H1 (cell line): ENCODE measurements around the gene SEC14L6. TPM values are rescaled to one million over a fixed set of nuclear protein-coding genes. Genes with fewer than 3 reads are reported as not detected.
A peak's percentile ranks its signal among the peaks of the same experiment; 100 is the strongest.
"Not testable (repeated sequence)": the region's sequence is repeated elsewhere in the genome, so short reads cannot be mapped to it uniquely, and the experiment has no call there.

Experiments
- CTCF ChIA-PET: fragments of 300-600 bp; sonication (Branson Sonifier 250); formaldehyde crosslinking; loops from one replicate; lab custom pipeline; 2021; ENCODE audit not compliant: partially characterized antibody; lab: Charles Lee
- POLR2A ChIA-PET: fragments of 300-600 bp; sonication (Branson Sonifier 250); formaldehyde crosslinking; loops from one replicate; lab custom pipeline; 2021; ENCODE audit warnings: inconsistent platforms; ENCODE audit not compliant: partially characterized antibody; lab: Charles Lee
- DNase-seq, 2 experiments: peaks; one replicate each; pipeline versions ENCODE4 v3.0.0 to v3.0.0-alpha.2; 2010 to 2022; ENCODE audit warnings: low spot score in 2 of 2, low read depth in 1 of 2, mixed read lengths in 1 of 2
- FAIRE-seq: peaks from 2 replicates; lab custom pipeline; 2011; peaks lifted over from hg19 to GRCh38; lab: Jason Lieb, UNC
- H2AFZ ChIP-seq: 2 replicates; pipeline ENCODE4 v1.8.1; 2012; ENCODE audit warnings: low read length, inconsistent platforms
- H2AK5ac ChIP-seq: 2 replicates; pipeline ENCODE4 v1.6.1; 2013; ENCODE audit warnings: low read depth, low read length
- H2BK120ac ChIP-seq: replicated peaks from 2 replicates; pipeline ENCODE3; 2013; ENCODE audit warnings: low read depth, low read length, inconsistent platforms
- H2BK12ac ChIP-seq: 2 replicates; pipeline ENCODE4 v1.6.1; 2013; ENCODE audit warnings: low read depth, low read length
- H2BK15ac ChIP-seq: 2 replicates; pipeline ENCODE4 v1.6.1; 2013; ENCODE audit warnings: low read length
- H2BK20ac ChIP-seq: 2 replicates; pipeline ENCODE4 v1.6.1; 2013; ENCODE audit warnings: low read length
- H2BK5ac ChIP-seq: 2 replicates; pipeline ENCODE4 v1.6.1; 2013; ENCODE audit warnings: low read depth, low read length
- H3K14ac ChIP-seq: 2 replicates; pipeline ENCODE4 v1.6.1; 2013; ENCODE audit warnings: inconsistent platforms; ENCODE audit not compliant: insufficient read length
- H3K18ac ChIP-seq: 2 replicates; pipeline ENCODE4 v1.6.1; 2013; ENCODE audit warnings: low read length; ENCODE audit errors: extremely low read depth
- H3K23ac ChIP-seq: 2 replicates; pipeline ENCODE4 v1.6.1; 2013; ENCODE audit warnings: inconsistent platforms; ENCODE audit not compliant: insufficient read length
- H3K23me2 ChIP-seq: 2 replicates; pipeline ENCODE4 v1.6.1; 2013; ENCODE audit warnings: low read depth, low read length
- H3K27ac ChIP-seq: 2 replicates; pipeline ENCODE4 v1.6.1; 2011; ENCODE audit warnings: low read depth, low read length, inconsistent platforms
- H3K27me3 ChIP-seq, 4 experiments: replicated peaks in 1 of 4; 1 replicate in 1 of 4; 2 replicates in 3 of 4; pipeline versions ENCODE4 v1.6.1 to v1.8.1; 2011 to 2013; ENCODE audit warnings: low read length in 3 of 4, mild to moderate bottlenecking in 3 of 4, inconsistent platforms in 2 of 4, mixed read lengths in 2 of 4, moderate library complexity in 1 of 4; ENCODE audit not compliant: control insufficient read depth in 3 of 4, insufficient read depth in 3 of 4; ENCODE audit errors: extremely low read depth in 1 of 4
- H3K36me3 ChIP-seq, 4 experiments: 2 replicates each; pipeline versions ENCODE4 v1.6.1 to v1.8.1; 2011 to 2013; ENCODE audit warnings: mild to moderate bottlenecking in 4 of 4, low read length in 3 of 4, moderate library complexity in 2 of 4, control low read depth in 1 of 4, inconsistent platforms in 1 of 4; ENCODE audit not compliant: insufficient read depth in 4 of 4, control insufficient read depth in 2 of 4
- H3K4ac ChIP-seq: replicated peaks from 2 replicates; pipeline ENCODE3; 2013; ENCODE audit warnings: low read length, low read depth, mixed read lengths, inconsistent platforms; ENCODE audit not compliant: insufficient read length
- H3K4me1 ChIP-seq, 4 experiments: replicated peaks in 1 of 4; 1 replicate in 1 of 4; 2 replicates in 3 of 4; pipeline versions ENCODE4 v1.6.1 to v1.8.1; 2011 to 2013; ENCODE audit warnings: low read length in 3 of 4, inconsistent platforms in 2 of 4, mixed read lengths in 1 of 4; ENCODE audit not compliant: insufficient read depth in 4 of 4, control insufficient read depth in 3 of 4
- H3K4me2 ChIP-seq, 2 experiments: 2 replicates each; pipeline versions ENCODE4 v1.6.1 to v1.8.1; 2011 to 2013; ENCODE audit warnings: low read depth in 2 of 2, low read length in 2 of 2, control low read depth in 1 of 2, inconsistent platforms in 1 of 2, mild to moderate bottlenecking in 1 of 2; ENCODE audit not compliant: insufficient read depth in 1 of 2
- H3K4me3 ChIP-seq, 4 experiments: fragments of 200-600, 300-600 bp in 1 of 4; sonication (generic), shearing (Covaris generic), sonication (Bioruptor Twin) in 1 of 4; 2 replicates each; pipeline versions ENCODE4 v1.5.1 to v1.8.1; 2011 to 2016; ENCODE audit warnings: low read length in 4 of 4, low read depth in 3 of 4, control low read depth in 2 of 4, inconsistent platforms in 2 of 4, mild to moderate bottlenecking in 2 of 4, mixed read lengths in 1 of 4, moderate library complexity in 1 of 4; ENCODE audit not compliant: insufficient read depth in 2 of 4; ENCODE audit errors: extremely low read depth in 1 of 4
- H3K56ac ChIP-seq: replicated peaks from 2 replicates; pipeline ENCODE3; 2013; ENCODE audit warnings: low read depth, mild to moderate bottlenecking, mixed read lengths, low read length, inconsistent platforms; ENCODE audit not compliant: insufficient read length
- H3K79me1 ChIP-seq: 2 replicates; pipeline ENCODE4 v1.6.1; 2013; ENCODE audit warnings: low read depth, low read length, control low read depth
- H3K79me2 ChIP-seq, 2 experiments: 2 replicates each; pipeline versions ENCODE4 v1.6.1 to v1.8.1; 2012 to 2013; ENCODE audit warnings: low read length in 2 of 2, mild to moderate bottlenecking in 2 of 2, inconsistent platforms in 1 of 2; ENCODE audit not compliant: insufficient read depth in 2 of 2, control insufficient read depth in 1 of 2
- H3K9ac ChIP-seq, 4 experiments: replicated peaks in 1 of 4; 1 replicate in 1 of 4; 2 replicates in 3 of 4; pipeline versions ENCODE4 v1.6.1 to v1.8.1; 2011 to 2013; ENCODE audit warnings: low read depth in 3 of 4, low read length in 3 of 4, control low read depth in 2 of 4, mild to moderate bottlenecking in 2 of 4, moderate library complexity in 2 of 4, inconsistent platforms in 1 of 4; ENCODE audit errors: extremely low read depth in 1 of 4
- H3K9me3 ChIP-seq, 2 experiments: 2 replicates each; pipeline versions ENCODE4 v1.6.1 to v1.8.1; 2012 to 2013; ENCODE audit warnings: mild to moderate bottlenecking in 2 of 2, moderate library complexity in 2 of 2, control low read depth in 1 of 2, inconsistent platforms in 1 of 2, low read depth in 1 of 2, low read length in 1 of 2, mixed read lengths in 1 of 2; ENCODE audit not compliant: insufficient read depth in 2 of 2
- H4K20me1 ChIP-seq, 2 experiments: replicated peaks in 1 of 2; 2 replicates each; pipeline versions ENCODE3 to v1.8.1; 2011 to 2013; ENCODE audit warnings: inconsistent platforms in 2 of 2, low read length in 2 of 2, mild to moderate bottlenecking in 1 of 2; ENCODE audit not compliant: insufficient read depth in 2 of 2, control insufficient read depth in 1 of 2
- H4K5ac ChIP-seq: 2 replicates; pipeline ENCODE4 v1.6.1; 2013; ENCODE audit warnings: low read length, low read depth, mixed read lengths, inconsistent platforms; ENCODE audit not compliant: insufficient read length
- H4K8ac ChIP-seq: 2 replicates; pipeline ENCODE4 v1.8.0; 2013; ENCODE audit warnings: mild to moderate bottlenecking, moderate library complexity, low read length, inconsistent platforms; ENCODE audit not compliant: insufficient read depth; ENCODE audit errors: extremely low read depth
- H4K91ac ChIP-seq: replicated peaks from 2 replicates; pipeline ENCODE3; 2013; ENCODE audit warnings: low read length, mixed read lengths, inconsistent platforms; ENCODE audit not compliant: insufficient read length
- KDM1A ChIP-seq: fragments of 200-600, 300-600 bp; sonication (generic); IDR thresholded peaks from 2 replicates; pipeline ENCODE4 v1.7.1; 2016; ENCODE audit warnings: mild to moderate bottlenecking, low read length, borderline replicate concordance
- WGBS, 2 experiments: shearing (Covaris generic) in 1 of 2; methylation state at CpG; one replicate each; pipeline versions ENCODE4 v1.1.6 to v1.1.7; 2013 to 2015; ENCODE audit warnings: low lambda C conversion rate in 2 of 2, mixed read lengths in 2 of 2, inconsistent platforms in 1 of 2, low coverage in 1 of 2, missing lambda C conversion rate in 1 of 2; ENCODE audit not compliant: insufficient replicate concordance in 2 of 2, insufficient coverage in 1 of 2, insufficient read length in 1 of 2; ENCODE audit errors: extremely low coverage in 1 of 2, missing lambda C conversion rate in 1 of 2; 5-methylcytosine and 5-hydroxymethylcytosine counted together
- polyA plus RNA-seq, 7 experiments: library from polyadenylated mRNA; depleted of rRNA in 3 of 7; stranded (reverse) in 5 of 7; unstranded in 2 of 7; fragments of >200 nt in 5 of 7; fragments of 200-250 nt in 2 of 7; gene quantifications; 1 replicate in 5 of 7; 2 replicates in 1 of 7; 4 replicates in 1 of 7; pipeline versions ENCODE4 v1.2.1 to v1.2.3, GENCODE V29; 2011 to 2013; ENCODE audit warnings: missing spikeins in 2 of 7, mixed read lengths in 2 of 7
- total RNA-seq: library from RNA; stranded (reverse); fragmentation: NEBNext Ultra II Directional; extraction: Animal tissue kit (Norgen Biotek cat#: 25700); gene quantifications from 2 replicates; pipeline ENCODE4 v1.2.1, GENCODE V29; 2021

SEC14L6 gene
- total and polyA plus RNA-seq, 2 of the 8 experiments (the other 6 are each of a cell fraction or from before 2014, with no cell fraction given): 0.63 to 2.1 TPM

DNA sequence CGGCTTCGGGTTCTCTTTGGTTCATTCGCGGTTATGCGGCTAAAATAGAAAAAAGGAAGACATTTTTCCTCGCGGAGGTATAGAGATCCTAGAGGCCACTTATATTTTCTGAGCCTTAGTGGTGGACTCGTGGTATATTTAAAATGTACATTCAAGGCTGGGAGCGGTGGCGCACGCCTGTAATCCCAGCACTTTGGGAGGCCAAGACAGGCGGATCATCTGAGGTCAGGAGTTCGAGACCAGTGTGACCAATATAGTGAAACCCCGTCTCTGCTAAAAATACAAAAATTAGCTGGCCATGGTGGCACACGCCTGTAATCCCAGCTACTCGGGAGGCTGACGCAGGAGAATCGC is 45.8 kb upstream of the SEC14L6 start:
- H2BK5ac ChIP-seq, H2BK120ac ChIP-seq, H2BK15ac ChIP-seq, H3K9me3 ChIP-seq, H2BK20ac ChIP-seq, H4K5ac ChIP-seq, H3K4me3 ChIP-seq, H2BK12ac ChIP-seq, H3K56ac ChIP-seq, H3K23me2 ChIP-seq, DNase-seq, H4K20me1 ChIP-seq, H3K4me1 ChIP-seq, H3K27ac ChIP-seq, H3K9ac ChIP-seq, H3K79me1 ChIP-seq, H4K8ac ChIP-seq, H2AK5ac ChIP-seq, H3K27me3 ChIP-seq, H3K18ac ChIP-seq, H4K91ac ChIP-seq, H2AFZ ChIP-seq, H3K14ac ChIP-seq, H3K4ac ChIP-seq, FAIRE-seq, H3K23ac ChIP-seq: not testable (repeated sequence)
- CTCF ChIA-PET: interaction anchor here (0.8 to 7.6 kb wide), 3 partner anchors 9 to 34 kb away, joined by 3 to 52 read pairs (median 18); partner anchors contain the start of gene TCN2
- peaks cover 18 to 24% of the 10 kb centered on the region in 2 experiments for H3K79me2 ChIP-seq
- WGBS, 2 experiments: 55% methylated on average over 18 of the region's 18 CpGs; no CpG with 5 or more reads in 1 of the 2 experiments
- POLR2A ChIA-PET: interaction anchor here (1.2 to 8.4 kb wide), 5 partner anchors 10 to 43 kb away, joined by 3 to 64 read pairs (median 16); partner anchors contain the start of genes GAL3ST1, SLC35E4 and TCN2
- peaks cover 15 to 21% (median 17%) of the 10 kb centered on the region in 4 experiments for H3K36me3 ChIP-seq
- peak overlapping the region in 1 of 2 experiments; percentile 12; a peak in 2 of 4 replicates for H3K4me2 ChIP-seq
- TF ChIP-seq KDM1A: 0 out of 2 replicates have a peak, but pooled peaks have one; percentile 44
